Epithelial cell of esophagus (primary cell): ENCODE data around the gene SPACA5.

Source experiments
- DNase-seq: peaks from one replicate; pipeline ENCODE4 v3.0.0; 2010; ENCODE audit warnings: low read depth
- H3K4me3 ChIP-seq: 2 replicates; pipeline ENCODE4 v1.5.1; 2011; ENCODE audit warnings: mild to moderate bottlenecking, low read length, control low read depth
- CTCF ChIP-seq: IDR thresholded peaks from 2 replicates; pipeline ENCODE4 v1.5.1; 2011; ENCODE audit warnings: low read depth, mild to moderate bottlenecking, low read length, control low read depth, inconsistent platforms; ENCODE audit not compliant: insufficient read depth; ENCODE audit errors: missing control alignments

The SPACA5 gene

GRCh38 chrX:47991263-47992094 is 15.3 kb upstream of the SPACA5 start:
- no peak overlapping the region for H3K4me3 ChIP-seq
- TF ChIP-seq CTCF, result no peak
- peak; percentile 79 for DNase-seq

- H3K4me3 ChIP-seq, result no peak overlapping the region
- TF ChIP-seq CTCF, result no peak
Measured at GRCh38 chrX:47992095-47992380, 14.8 kb upstream of the SPACA5 start.

GRCh38 chrX:47992669-47993068 is 14.1 kb upstream of the SPACA5 start:
- DNase-seq, result no peak
- no peak for TF ChIP-seq CTCF
- no peak overlapping the region for H3K4me3 ChIP-seq

More at GRCh38 chrX:47992095-47992380, 14.8 kb upstream of the SPACA5 start:
- DNase-seq, result no peak

GRCh38 chrX:48001260-48001659 is 5.5 kb upstream of the SPACA5 start:
- H3K4me3 ChIP-seq, result no peak overlapping the region
- TF ChIP-seq CTCF, result no peak
- no peak for DNase-seq

GRCh38 chrX:48002319-48002718 is 4.5 kb upstream of the SPACA5 start:
- no peak for TF ChIP-seq CTCF
- peak; percentile 1 for DNase-seq
- no peak overlapping the region for H3K4me3 ChIP-seq

GRCh38 chrX:48002929-48003328 is 3.9 kb upstream of the SPACA5 start:
- no peak for TF ChIP-seq CTCF
- no peak for DNase-seq
- H3K4me3 ChIP-seq, result peak overlapping the region; percentile 71

GRCh38 chrX:48003367-48003757 is 3.4 kb upstream of the SPACA5 start:
- no peak for TF ChIP-seq CTCF
- H3K4me3 ChIP-seq, result peak overlapping the region; percentile 71
- no peak for DNase-seq
